ENCODE data around the gene CDCA4. TPM values are rescaled to one million over a fixed set of nuclear protein-coding genes. Genes with fewer than 3 reads are reported as not detected.
A peak's percentile ranks its signal among the peaks of the same experiment; 100 is the strongest.
"Not testable (repeated sequence)": the region's sequence is repeated elsewhere in the genome, so short reads cannot be mapped to it uniquely, and the experiment has no call there.

The CDCA4 gene
- total RNA-seq, 4 donors from 2014 or later = 15.3 to 35.0 (median 23.3) TPM

DNA sequence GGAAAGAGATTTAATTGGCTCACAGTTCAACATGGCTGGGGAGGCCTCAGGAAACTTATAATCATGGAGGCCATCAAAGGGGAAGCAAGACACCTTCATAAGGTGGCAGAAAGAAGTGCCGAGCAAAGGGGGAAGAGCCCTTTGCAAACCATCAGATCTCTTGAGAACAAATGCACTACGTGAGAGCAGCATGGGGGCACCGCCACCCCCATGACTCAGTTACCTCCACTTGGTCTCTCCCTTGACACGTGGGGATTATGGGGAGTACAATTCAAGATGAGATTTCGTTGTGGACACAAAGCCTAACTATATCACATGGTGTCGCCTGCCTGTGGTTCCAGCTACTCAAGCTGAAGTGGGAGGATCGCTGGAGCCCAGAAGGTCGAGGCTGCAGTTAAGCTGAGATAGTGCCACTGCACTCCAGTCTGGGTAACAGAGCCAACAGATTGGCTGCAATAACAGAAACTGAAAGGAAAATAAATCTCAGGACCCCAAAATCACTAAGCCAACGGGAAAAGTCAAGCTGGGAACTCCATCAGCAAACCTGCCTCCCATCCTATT, 10.0 kb upstream of the CDCA4 start:
- DNase-seq = no peak
- no peak overlapping the region for H3K4me3 ChIP-seq
- peaks cover 0 to 48% (median 9%) of the 10 kb centered on the region in 3 donors for H3K4me1 ChIP-seq
- no peak for TF ChIP-seq POLR2A (IDR thresholded peaks at IDR 0.05)
- TF ChIP-seq, protein P1, sequence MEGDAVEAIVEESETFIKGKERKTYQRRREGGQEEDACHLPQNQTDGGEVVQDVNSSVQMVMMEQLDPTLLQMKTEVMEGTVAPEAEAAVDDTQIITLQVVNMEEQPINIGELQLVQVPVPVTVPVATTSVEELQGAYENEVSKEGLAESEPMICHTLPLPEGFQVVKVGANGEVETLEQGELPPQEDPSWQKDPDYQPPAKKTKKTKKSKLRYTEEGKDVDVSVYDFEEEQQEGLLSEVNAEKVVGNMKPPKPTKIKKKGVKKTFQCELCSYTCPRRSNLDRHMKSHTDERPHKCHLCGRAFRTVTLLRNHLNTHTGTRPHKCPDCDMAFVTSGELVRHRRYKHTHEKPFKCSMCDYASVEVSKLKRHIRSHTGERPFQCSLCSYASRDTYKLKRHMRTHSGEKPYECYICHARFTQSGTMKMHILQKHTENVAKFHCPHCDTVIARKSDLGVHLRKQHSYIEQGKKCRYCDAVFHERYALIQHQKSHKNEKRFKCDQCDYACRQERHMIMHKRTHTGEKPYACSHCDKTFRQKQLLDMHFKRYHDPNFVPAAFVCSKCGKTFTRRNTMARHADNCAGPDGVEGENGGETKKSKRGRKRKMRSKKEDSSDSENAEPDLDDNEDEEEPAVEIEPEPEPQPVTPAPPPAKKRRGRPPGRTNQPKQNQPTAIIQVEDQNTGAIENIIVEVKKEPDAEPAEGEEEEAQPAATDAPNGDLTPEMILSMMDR (IDR thresholded peaks at IDR 0.05) = no peak
- no peak overlapping the region for H3K27ac ChIP-seq
- intact Hi-C loops (cut with DNase I) = no loop called here
- H3K36me3 ChIP-seq = no peaks in the 10 kb centered on the region
- WGBS, 2 donors = 83 to 88% methylated on average over 9 of the region's 9 CpGs
- H3K27me3 ChIP-seq = peaks cover 0 to 11% (median 0%) of the 10 kb centered on the region in 4 donors
- no peaks in the 10 kb centered on the region for H3K9me3 ChIP-seq

DNA sequence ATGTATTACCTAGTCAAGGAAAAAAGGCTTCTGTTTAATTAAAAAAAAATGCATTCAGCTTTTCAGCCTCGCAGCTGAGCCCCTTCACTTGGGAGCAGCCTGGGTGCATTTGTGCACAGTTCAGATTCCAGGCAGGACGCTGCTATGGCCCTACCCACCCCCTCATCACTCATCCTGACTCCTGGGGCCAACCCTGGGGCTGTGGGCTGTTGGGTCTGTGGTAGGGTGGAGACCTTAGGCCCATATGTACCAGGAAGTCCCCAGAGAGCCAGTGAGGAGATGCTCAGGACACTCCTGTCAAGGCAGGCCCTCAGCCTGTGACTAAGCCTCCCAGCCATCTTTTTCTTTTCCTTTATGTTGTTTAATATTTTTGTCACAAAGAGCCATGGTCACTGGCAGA, 9.3 kb upstream of the CDCA4 start:
- H3K4me3 ChIP-seq = no peak overlapping the region
- TF ChIP-seq, protein P1 (IDR thresholded peaks at IDR 0.05) = no peak
- TF ChIP-seq POLR2A (IDR thresholded peaks at IDR 0.05) = no peak
- peaks cover 0 to 45% (median 9%) of the 10 kb centered on the region in 3 donors for H3K4me1 ChIP-seq
- 56 to 76% methylated on average over 2 of the region's 2 CpGs for WGBS, 2 donors
- H3K36me3 ChIP-seq = no peaks in the 10 kb centered on the region
- intact Hi-C loops (cut with DNase I) = no loop called here
- no peaks in the 10 kb centered on the region for H3K9me3 ChIP-seq
- H3K27me3 ChIP-seq = peaks cover 0 to 11% (median 0%) of the 10 kb centered on the region in 4 donors
- no peak for DNase-seq
- no peak overlapping the region for H3K27ac ChIP-seq

DNA sequence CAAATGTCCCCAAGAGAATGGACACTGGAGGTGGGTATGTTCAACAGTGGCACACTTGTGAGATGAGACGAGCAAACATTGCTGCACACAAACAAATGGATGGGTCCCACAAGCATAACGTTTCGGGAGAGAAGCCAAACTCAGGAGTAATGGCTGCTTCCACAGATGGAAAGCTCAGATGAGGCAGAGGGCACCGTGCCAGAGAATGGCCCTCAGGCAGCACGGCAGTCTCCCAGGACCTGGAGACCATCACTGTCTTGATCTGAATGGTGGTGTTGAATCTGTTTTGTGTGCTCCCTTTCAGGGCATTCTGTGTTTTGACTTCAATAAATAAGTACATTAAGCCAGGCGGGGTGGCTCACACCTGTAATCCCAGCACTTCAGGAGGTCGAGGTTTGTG, 8.5 kb upstream of the CDCA4 start:
- DNase-seq = no peak
- intact Hi-C loops (cut with DNase I) = no loop called here
- WGBS, 2 donors = 82 to 92% methylated on average over 7 of the region's 7 CpGs

DNA sequence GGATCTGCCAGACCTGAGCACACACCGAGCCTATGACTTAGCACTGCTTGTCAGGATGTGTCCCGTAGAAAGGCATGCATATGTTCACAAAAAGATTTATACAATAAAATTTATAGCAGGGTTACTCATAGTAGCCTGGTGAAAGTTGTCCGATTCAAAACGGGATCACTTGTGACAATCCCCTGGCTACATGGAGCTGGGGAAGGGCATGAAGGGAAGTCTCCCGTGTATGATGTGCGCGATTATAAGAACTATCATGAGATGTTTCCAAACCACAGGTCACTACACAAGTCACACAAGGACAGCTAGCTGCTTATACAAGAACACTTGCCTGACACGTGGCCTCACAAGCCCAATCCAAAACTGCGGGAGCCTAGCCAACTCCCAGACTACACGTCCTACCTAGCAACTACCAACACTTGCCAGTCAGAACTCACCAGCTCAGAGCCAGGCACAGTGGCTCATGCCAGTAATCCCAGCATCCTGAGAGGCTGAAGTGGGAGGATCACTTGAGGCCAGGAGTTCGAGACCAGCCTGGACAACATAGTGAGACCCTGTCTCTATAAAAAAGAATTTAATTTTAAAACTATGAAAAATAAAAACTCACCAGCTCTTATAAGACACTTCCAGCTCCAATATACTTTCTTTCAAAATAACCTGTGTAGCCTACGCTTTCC, 7.5 kb upstream of the CDCA4 start:
- Histone ChIP-seq H3K27ac (peak overlapping the region; percentile 19 to 68 (median 54)), H3K36me3 (no peaks in the 10 kb centered on the region), H3K4me3 (no peak overlapping the region), H3K27me3 (peaks cover 0 to under 1% (median 0%) of the 10 kb centered on the region in 4 donors), H3K4me1 (peaks cover 0 to 51% (median 6%) of the 10 kb centered on the region in 3 donors), H3K9me3 (no peaks in the 10 kb centered on the region)
- TF ChIP-seq, protein P1 (IDR thresholded peaks at IDR 0.05) = no peak
- no peak for TF ChIP-seq POLR2A (IDR thresholded peaks at IDR 0.05)
- no peak for DNase-seq
- intact Hi-C loops (cut with DNase I) = no loop called here
- WGBS, 2 donors = 41 to 45% methylated on average over 12 of the region's 12 CpGs

More for the DNA sequence above, 8.5 kb upstream of the CDCA4 start:
- peaks cover 0 to 53% (median 9%) of the 10 kb centered on the region in 3 donors for H3K4me1 ChIP-seq
- no peak overlapping the region for H3K4me3 ChIP-seq
- peaks cover 0 to 7% (median 0%) of the 10 kb centered on the region in 4 donors for H3K27me3 ChIP-seq
- no peaks in the 10 kb centered on the region for H3K9me3 ChIP-seq
- TF ChIP-seq, protein P1 (IDR thresholded peaks at IDR 0.05) = no peak
- TF ChIP-seq POLR2A (IDR thresholded peaks at IDR 0.05) = no peak
- no peak overlapping the region for H3K27ac ChIP-seq
- no peaks in the 10 kb centered on the region for H3K36me3 ChIP-seq

DNA sequence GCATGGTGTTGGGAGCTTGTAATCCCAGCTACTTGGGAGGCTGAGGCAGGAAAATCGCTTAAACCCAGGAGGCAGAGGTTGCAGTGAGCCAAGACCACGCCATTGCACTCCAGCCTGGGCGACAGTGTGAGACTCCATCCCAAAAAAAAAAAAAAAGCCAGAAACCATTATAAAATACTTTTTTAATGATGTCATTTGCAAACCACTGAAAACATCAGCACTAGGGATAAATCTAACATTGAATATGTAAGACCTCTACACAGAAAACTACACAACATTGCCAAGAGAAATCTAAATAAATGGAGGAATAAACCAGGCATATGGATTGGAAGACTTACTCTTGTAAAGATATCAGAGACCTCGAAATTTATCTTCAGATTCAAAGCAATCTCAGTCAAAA, 6.8 kb upstream of the CDCA4 start:
- H3K9me3 ChIP-seq; H3K4me3 ChIP-seq; intact Hi-C loops (cut with DNase I); H3K27me3 ChIP-seq; H3K36me3 ChIP-seq; DNase-seq: not testable (repeated sequence)
- Histone ChIP-seq H3K27ac (peak overlapping the region; percentile 19 to 68 (median 54)), H3K4me1 (peaks cover 0 to 47% (median 3%) of the 10 kb centered on the region in 3 donors)
- 76 to 86% methylated on average over 4 of the region's 4 CpGs for WGBS, 2 donors

All from esophagus squamous epithelium (tissue), 5 donors.